ENCODE results near the gene ZMYM3. TPM values are rescaled to one million over a fixed set of nuclear protein-coding genes. Genes with fewer than 3 reads are reported as not detected.
A peak's percentile ranks its signal among the peaks of the same experiment; 100 is the strongest.
"Not testable (repeated sequence)": the region's sequence is repeated elsewhere in the genome, so short reads cannot be mapped to it uniquely, and the experiment has no call there.

Gene ZMYM3
- 14.2 TPM for total RNA-seq

GRCh38 chrX:71254092-71254963 lies at the start of gene ZMYM3:
Gene ZMYM3 (minus strand): TSS chrX:71254140. CDS start chrX:71253255, 885 bp downstream.
- peak; percentile 93 for DNase-seq

GRCh38 chrX:71302461-71303213 lies 48.7 kb upstream of the ZMYM3 start:
- no peak for DNase-seq

GRCh38 chrX:71301195-71301924 lies 47.4 kb upstream of the ZMYM3 start, which contains the start of gene ITGB1BP2:
Gene ITGB1BP2 (plus strand): TSS chrX:71301750. CDS start chrX:71301807, 57 bp downstream.
- peak; percentile 71 for DNase-seq

DNA sequence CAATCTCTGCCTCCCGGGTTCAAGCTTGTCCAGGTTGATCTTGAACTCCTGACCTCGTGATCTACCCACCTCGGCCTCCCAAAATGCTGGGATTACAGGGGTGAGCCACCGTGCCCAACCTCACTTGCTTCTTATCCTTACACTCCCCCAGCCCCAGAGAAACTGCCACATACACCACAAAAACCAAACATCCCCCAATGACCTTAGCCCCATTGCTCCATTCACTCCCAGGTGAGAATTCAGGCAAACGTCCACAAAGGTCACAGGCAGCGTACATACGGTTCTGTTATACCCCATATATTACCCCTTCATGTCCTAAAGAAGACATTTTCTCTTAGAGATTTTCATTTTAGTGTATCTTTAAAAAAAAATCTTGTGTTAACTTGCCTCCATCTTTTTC lies 46.6 kb upstream of the ZMYM3 start:
- not testable (repeated sequence) for DNase-seq

DNA sequence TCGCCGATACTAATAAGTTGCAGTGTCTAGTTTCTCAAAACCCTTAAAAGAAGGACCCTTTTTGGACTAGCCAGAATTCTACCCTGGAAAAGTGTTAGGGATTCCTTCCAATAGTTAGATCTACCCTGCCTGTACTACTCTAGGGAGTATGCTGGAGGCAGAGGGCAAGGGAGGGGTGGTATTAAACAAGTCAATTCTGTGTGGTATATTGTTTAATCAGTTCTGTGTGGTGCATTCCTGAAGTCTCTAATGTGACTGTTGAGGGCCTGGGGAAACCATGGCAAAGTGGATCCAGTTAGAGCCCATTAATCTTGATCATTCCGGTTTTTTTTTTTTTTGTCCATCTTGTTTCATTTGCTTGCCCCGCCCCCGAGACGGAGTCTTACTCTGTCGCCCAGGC lies 46.1 kb upstream of the ZMYM3 start:
- DNase-seq, result not testable (repeated sequence)

GRCh38 chrX:71298119-71298518 lies 44.2 kb upstream of the ZMYM3 start:
- no peak for DNase-seq

GRCh38 chrX:71296806-71297205 lies 42.9 kb upstream of the ZMYM3 start:
- no peak for DNase-seq

- DNase-seq, result no peak
These were observed 38.9 kb upstream of the ZMYM3 start for GRCh38 chrX:71292669-71293365.

DNA sequence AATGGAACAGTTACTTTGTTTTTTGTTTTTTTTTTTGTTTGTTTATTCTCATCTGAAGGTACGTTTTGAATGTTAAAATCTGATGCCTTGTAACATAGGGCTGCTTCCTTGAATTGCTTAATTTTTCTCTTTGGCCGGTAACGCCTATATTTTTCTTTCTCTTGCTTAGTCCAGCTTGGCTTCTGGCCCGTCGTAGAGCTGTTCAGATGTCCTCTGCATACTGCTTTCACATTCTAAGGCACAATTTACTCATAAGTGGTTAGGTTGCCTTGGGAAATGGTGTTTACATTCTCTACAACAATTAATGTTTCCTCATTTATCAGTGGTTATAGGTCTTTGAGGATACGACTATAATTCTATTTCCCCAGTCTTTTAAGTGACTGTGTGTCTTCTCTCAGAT lies 37.4 kb upstream of the ZMYM3 start:
- no peak for DNase-seq

GRCh38 chrX:71285929-71286328 lies 32.0 kb upstream of the ZMYM3 start:
- no peak for DNase-seq

DNA sequence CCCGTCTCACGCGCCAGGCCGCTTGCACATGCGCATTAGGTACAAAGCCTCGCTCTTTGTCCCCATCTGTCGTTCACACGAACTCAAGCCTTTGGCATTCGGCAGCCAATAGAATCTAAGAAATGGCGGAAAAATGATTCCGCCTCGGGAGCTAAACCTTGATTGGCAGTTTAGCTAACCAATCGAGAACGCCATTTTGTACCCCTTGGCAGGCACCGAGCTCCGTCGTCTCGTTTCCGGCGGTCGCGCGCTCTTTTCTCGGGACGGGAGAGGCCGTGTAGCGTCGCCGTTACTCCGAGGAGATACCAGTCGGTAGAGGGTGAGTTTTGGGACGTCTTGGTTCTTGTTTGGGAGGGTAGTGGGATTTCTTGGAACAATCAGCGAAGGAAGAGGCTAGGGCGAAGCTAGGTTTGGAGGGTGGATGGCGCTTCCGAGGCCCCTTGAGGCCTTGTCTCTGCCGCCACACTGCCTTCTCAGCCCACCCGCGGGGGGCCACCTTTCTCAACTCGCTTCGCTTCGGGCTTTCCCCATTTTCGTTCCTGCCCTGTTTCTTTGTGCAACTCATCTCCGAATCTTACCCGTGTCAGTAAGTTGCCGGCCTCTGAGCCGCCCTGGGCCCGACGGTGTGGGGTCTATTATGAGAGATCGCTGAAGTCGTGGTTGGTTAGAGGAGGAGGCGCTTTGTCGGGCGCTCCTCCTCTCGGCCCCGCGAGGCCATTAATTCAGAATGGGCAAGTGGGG lies 29.6 kb upstream of the ZMYM3 start, which contains the start of gene NONO:
Gene NONO, plus strand, starts transcription at position 233 of the 741 bp plus-strand sequence. CDS start 7,003 bp downstream, outside the sequence.
- DNase-seq, result peak; percentile 98

GRCh38 chrX:71282514-71283402 lies 28.8 kb upstream of the ZMYM3 start:
- DNase-seq, result no peak

DNA sequence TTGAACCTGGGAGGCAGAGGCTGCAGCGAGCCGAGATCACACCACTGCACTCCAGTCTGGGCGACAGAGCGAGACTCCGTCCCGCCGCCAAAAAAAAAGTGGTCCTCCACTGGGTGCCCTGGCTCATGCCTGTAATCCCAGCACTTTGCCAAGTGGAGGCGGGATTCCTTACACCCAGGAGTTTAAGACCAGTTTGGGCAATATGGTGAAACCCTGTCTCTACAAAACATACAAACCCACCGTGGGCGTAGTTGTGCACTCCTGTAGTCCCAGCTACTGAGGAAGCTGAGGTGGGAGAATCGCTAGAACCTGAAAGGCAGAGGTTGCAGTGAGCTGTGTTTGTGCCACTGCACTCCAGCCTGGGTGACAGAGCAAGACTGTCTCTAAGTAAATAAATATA lies 27.4 kb upstream of the ZMYM3 start:
- not testable (repeated sequence) for DNase-seq

DNA sequence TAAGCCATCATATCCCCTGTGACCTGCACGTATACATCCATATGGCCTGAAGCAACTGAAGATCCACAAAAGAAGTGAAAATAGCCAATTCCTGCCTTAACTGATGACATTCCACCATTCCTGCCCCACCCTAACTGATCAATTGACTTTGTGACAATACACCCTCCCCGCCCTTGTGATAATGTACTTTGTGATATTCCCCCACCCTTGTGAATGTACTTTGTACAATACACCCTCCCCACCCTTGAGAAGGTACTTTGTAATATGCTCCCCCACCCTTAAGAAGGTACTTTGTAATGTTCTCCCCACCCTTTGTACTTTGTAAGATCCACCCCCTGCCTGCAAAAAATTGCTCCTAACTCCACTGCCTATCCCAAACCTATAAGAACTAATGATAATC lies 18.4 kb upstream of the ZMYM3 start:
- DNase-seq, result not testable (repeated sequence)

- no peak for DNase-seq
These were observed 16.0 kb upstream of the ZMYM3 start for GRCh38 chrX:71269801-71270395.

DNA sequence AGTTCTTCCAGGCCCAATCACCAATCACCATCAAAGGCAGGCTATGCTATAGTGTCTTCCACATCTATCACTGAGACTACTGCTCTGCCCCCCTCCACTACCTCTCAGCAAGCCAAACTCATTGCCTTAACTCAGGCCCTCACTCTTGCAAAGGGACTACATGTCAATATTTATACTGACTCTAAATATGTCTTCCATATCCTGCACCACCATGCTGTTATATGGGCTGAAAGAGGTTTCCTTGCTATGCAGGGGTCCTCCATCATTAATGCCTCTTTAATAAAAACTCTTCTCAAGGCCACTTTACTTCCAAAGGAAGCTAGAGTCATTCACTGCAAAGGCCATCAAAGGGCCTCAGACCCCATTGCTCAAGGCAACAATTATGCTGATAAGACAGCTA lies 14.7 kb upstream of the ZMYM3 start:
- DNase-seq, result not testable (repeated sequence)

DNA sequence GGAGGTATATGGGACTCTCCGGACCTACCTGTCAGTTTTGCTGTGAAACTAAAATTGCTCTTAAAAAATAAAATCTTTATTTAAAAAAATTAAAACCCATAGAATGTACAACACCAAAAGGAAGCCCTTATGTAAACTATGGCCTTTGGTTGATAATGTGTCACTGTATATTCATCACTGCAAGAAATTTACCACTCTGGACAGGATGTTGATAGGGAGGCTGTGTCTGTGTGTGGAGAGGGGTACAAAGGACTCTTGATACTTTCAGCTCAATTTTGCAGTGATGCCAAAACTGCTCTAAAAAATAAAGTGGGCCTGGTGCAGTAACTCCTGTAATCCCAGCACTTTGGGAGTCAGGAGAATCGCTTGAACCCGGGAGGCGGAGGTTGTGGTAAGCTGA lies 2.9 kb upstream of the ZMYM3 start:
- DNase-seq, result no peak

- DNase-seq, result no peak
These were observed 2.1 kb upstream of the ZMYM3 start for GRCh38 chrX:71256051-71256450.

Data from tongue (tissue), 2 donors.